GM12878 (cell line): Measurements from ENCODE around the gene MYO10. TPM values are rescaled to one million over a fixed set of nuclear protein-coding genes. Genes with fewer than 3 reads are reported as not detected.

ENCODE experiments used
- ATAC-seq: fragments of 200-7000 bp; cut with Tn5 transposase; 3 replicates; pipeline ENCODE4 v1.9.1; 2020; ENCODE audit warnings: mild to moderate bottlenecking, moderate library complexity
- BruUV-seq: library from RNA; stranded (reverse); fragments of 400-500 nt; replicated peaks from 2 replicates; lab custom pipeline; 2021; lab: Mats Ljungman, UMichigan
- CTCF ChIA-PET: fragments of 300-600 bp; sonication (Branson Sonifier 250); formaldehyde crosslinking; extraction: SDS; loops from one replicate; lab custom pipeline; 2021; ENCODE audit warnings: inconsistent platforms; lab: Yijun Ruan, JAX
- POLR2A ChIA-PET: fragments of 350-600 bp; formaldehyde crosslinking; extraction: SDS; loops from one replicate; lab custom pipeline; 2021; ENCODE audit warnings: inconsistent platforms; lab: Charles Lee
- RAD21 ChIA-PET: fragments of 300-600 bp; sonication (Branson Sonifier 250); formaldehyde crosslinking; loops from one replicate; lab custom pipeline; 2023; ENCODE audit warnings: antibody characterized with exemption; ENCODE audit not compliant: unreplicated experiment; lab: Charles Lee
- SMC1A ChIA-PET: fragments of 300-600 bp; sonication (Branson Sonifier 250); formaldehyde crosslinking; loops from one replicate; lab custom pipeline; 2023; ENCODE audit not compliant: unreplicated experiment, uncharacterized antibody; lab: Charles Lee
- DNase-seq: peaks from one replicate; pipeline ENCODE4 v3.0.0-alpha.2; 2011; ENCODE audit warnings: low read depth, low spot score
- FAIRE-seq: peaks from 3 replicates; lab custom pipeline; 2011; peaks lifted over from hg19 to GRCh38; lab: Jason Lieb, UNC
- H2AFZ ChIP-seq: 2 replicates; pipeline ENCODE4 v1.6.0; 2011; ENCODE audit warnings: low read depth, low read length, control low read depth; ENCODE audit not compliant: control insufficient read depth
- H3K27ac ChIP-seq: 2 replicates; pipeline ENCODE4 v1.5.1; 2011; ENCODE audit warnings: control low read depth; ENCODE audit not compliant: control insufficient read depth, insufficient read depth
- H3K27me3 ChIP-seq, 2 experiments: replicated peaks in 1 of 2; 2 replicates each; pipeline versions ENCODE4 v1.6.0 to v1.6.1; 2011; ENCODE audit warnings: low read length in 1 of 2; ENCODE audit not compliant: control insufficient read depth in 2 of 2, insufficient read depth in 2 of 2
- H3K36me3 ChIP-seq, 2 experiments: 2 replicates each; pipeline ENCODE4 v1.5.1; 2011; ENCODE audit warnings: low read length in 1 of 2; ENCODE audit not compliant: control insufficient read depth in 2 of 2, insufficient read depth in 2 of 2
- H3K4me1 ChIP-seq: 2 replicates; pipeline ENCODE4 v1.6.1; 2011; ENCODE audit warnings: mild to moderate bottlenecking, low read length, moderate library complexity, mixed read lengths; ENCODE audit not compliant: control insufficient read depth, insufficient read depth
- H3K4me2 ChIP-seq: 2 replicates; pipeline ENCODE4 v1.6.0; 2011; ENCODE audit warnings: control low read depth; ENCODE audit not compliant: control insufficient read depth, insufficient read depth
- H3K4me3 ChIP-seq: fragments of 200-600 bp; sonication (generic); 2 replicates; pipeline ENCODE4 v1.5.1; 2016
- H3K79me2 ChIP-seq: 2 replicates; pipeline ENCODE4 v1.6.0; 2011; ENCODE audit warnings: low read length; ENCODE audit not compliant: control insufficient read depth, insufficient read depth
- H3K9ac ChIP-seq: 2 replicates; pipeline ENCODE4 v1.8.0; 2011; ENCODE audit warnings: low read length, control low read depth, mixed read lengths; ENCODE audit not compliant: control insufficient read depth, insufficient read depth
- H3K9me3 ChIP-seq: replicated peaks from 3 replicates; pipeline ENCODE4 v1.5.1; 2011; ENCODE audit warnings: mild to moderate bottlenecking, low read length; ENCODE audit not compliant: control insufficient read depth, insufficient read depth
- H4K20me1 ChIP-seq: 2 replicates; pipeline ENCODE4 v1.6.0; 2011; ENCODE audit not compliant: control insufficient read depth, insufficient read depth
- ATF3 ChIP-seq: IDR thresholded peaks from 2 replicates; pipeline ENCODE4 v1.6.1; 2011; ENCODE audit warnings: low read depth, mild to moderate bottlenecking, low read length, moderate library complexity, borderline replicate concordance; ENCODE audit errors: extremely low read depth
- BACH1 ChIP-seq: fragments of 450-650 bp; IDR thresholded peaks from 2 replicates; pipeline ENCODE4 v1.6.1; 2017; ENCODE audit warnings: mild to moderate bottlenecking, borderline replicate concordance
- BRCA1 ChIP-seq: IDR thresholded peaks from 2 replicates; pipeline ENCODE4 v1.6.1; 2011; ENCODE audit warnings: low read depth, low read length, improper control_type of control experiment
- CHD4 ChIP-seq: fragments of 200-600 bp; sonication (generic); IDR thresholded peaks from 2 replicates; pipeline ENCODE4 v1.6.1; 2016; ENCODE audit warnings: mild to moderate bottlenecking
- HDGF ChIP-seq: fragments of 450-650 bp; IDR thresholded peaks from 2 replicates; pipeline ENCODE4 v1.6.1; 2016; ENCODE audit warnings: antibody characterized with exemption
- MEF2B ChIP-seq: fragments of 450-650 bp; IDR thresholded peaks from 2 replicates; pipeline ENCODE4 v1.6.1; 2018; ENCODE audit warnings: mild to moderate bottlenecking, moderate library complexity; ENCODE audit not compliant: partially characterized antibody, poor library complexity, severe bottlenecking
- NBN ChIP-seq: fragments of 450-650 bp; IDR thresholded peaks from 2 replicates; pipeline ENCODE4 v1.6.1; 2016
- SMARCA5 ChIP-seq: fragments of 450-650 bp; IDR thresholded peaks from 2 replicates; pipeline ENCODE4 v1.6.1; 2017; ENCODE audit warnings: mild to moderate bottlenecking
- TCF3 ChIP-seq: IDR thresholded peaks from 2 replicates; pipeline ENCODE4 v1.6.1; 2012; ENCODE audit warnings: low read depth, mild to moderate bottlenecking, low read length, borderline replicate concordance; ENCODE audit not compliant: insufficient read depth
- YY1 ChIP-seq: IDR thresholded peaks from 2 replicates; pipeline ENCODE4 v1.6.1; 2011; ENCODE audit warnings: low read depth, mild to moderate bottlenecking, low read length
- ZBTB40 ChIP-seq: fragments of 450-650 bp; IDR thresholded peaks from 2 replicates; pipeline ENCODE4 v1.6.1; 2016; ENCODE audit warnings: mild to moderate bottlenecking, moderate library complexity, borderline replicate concordance
- WGBS: methylation state at CpG from one replicate; pipeline ENCODE4 v1.1.6; 2016; ENCODE audit warnings: low lambda C conversion rate; ENCODE audit not compliant: insufficient replicate concordance, insufficient coverage; ENCODE audit errors: missing lambda C conversion rate; 5-methylcytosine and 5-hydroxymethylcytosine counted together
- in situ Hi-C: fragments of 300-500 bp; cut with MboI; formaldehyde crosslinking; loops from 9 replicates; pipeline ENCODE4 v1.14.3; 2018; ENCODE audit warnings: mixed read lengths
- intact Hi-C: fragments of 100-400 bp; cut with micrococcal nuclease; formaldehyde crosslinking; loops from one replicate; pipeline ENCODE4 v1.14.2; 2022; ENCODE audit not compliant: unreplicated experiment
- polyA plus RNA-seq, 11 experiments: library from polyadenylated mRNA; depleted of rRNA in 4 of 11; unstranded in 6 of 11; stranded (reverse) in 5 of 11; fragments of >200 nt; fragmentation: Nextera tagmentation in 4 of 11; fragmentation: Illumina TruSeq in 1 of 11; extraction: Ambion mirVana in 4 of 11; extraction: Trizol in 1 of 11; gene quantifications; 1 replicate in 1 of 11; 2 replicates in 10 of 11; pipeline versions ENCODE4 v1.2.1 to v1.2.3, GENCODE V29; 2011 to 2016; ENCODE audit warnings: inconsistent platforms in 2 of 11, missing spikeins in 2 of 11, low read depth in 1 of 11
- total RNA-seq, 4 experiments: library from RNA; depleted of rRNA in 3 of 4; stranded (reverse); fragments of >200 nt in 3 of 4; fragmentation: Illumina TruSeq in 1 of 4; extraction: Trizol in 1 of 4; gene quantifications; 2 replicates each; pipeline versions ENCODE4 v1.2.1 to v1.2.3, GENCODE V29; 2013 to 2021
- TF ChIP-seq, protein P1 (sequence below): fragments of 450-650 bp; formaldehyde crosslinking; IDR thresholded peaks from 2 replicates; pipeline ENCODE4 v1.4.0; 2022; ENCODE audit warnings: mild to moderate bottlenecking, moderate library complexity

MYO10 gene
- total and polyA plus RNA-seq, 10 of the 15 experiments (the other 5 are each of a cell fraction or from before 2014, with no cell fraction given), result 0.02 to 0.77 (median 0.17) TPM

- TF ChIP-seq ZBTB40 (no peak), CHD4 (no peak), SMARCA5 (no peak)
- TF ChIP-seq, all 136 proteins: peak for 0
These were observed 39.3 kb downstream of the MYO10 start (continued) for GRCh38 chr5:16896767-16897166.

DNA sequence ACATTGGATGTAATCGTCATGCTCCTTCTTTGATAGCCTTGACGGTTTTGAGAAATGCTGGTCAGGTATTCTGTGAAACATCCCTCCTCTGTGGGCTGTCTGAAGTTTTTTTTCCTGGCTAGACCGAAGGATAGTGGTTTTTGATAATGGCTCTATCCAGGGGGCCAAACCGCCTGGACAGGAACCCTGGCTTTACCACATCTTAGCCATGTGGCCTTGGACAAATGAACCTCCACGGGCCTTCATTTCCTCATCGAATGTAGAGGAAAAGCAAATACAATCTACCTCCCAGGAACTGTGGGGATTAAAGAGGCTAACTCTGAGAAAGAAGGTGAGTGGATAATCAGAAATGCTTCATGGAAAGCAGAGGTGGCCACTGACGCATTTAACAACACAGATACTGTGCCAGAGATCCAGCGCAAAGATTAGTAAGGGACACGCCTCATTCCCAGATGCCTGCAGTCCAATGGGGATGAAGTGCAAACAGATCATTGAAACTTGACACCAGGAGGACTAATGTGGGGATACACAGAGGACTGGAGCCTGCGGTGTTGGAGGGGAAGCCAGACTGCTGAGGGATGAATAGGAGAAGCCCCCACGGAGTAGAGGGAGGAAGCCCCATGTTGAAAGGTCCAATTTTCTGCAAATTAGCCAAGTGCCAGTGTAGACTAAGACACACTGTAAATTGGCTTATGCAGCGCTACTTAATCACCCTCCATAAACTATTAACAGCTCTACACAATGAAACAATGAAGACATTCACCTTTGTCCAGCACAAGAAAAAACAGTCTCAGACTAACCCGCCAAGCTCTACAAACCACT lies 41.6 kb downstream of the MYO10 start:
- Histone ChIP-seq H3K36me3 (no peaks in the 10 kb centered on the region), H3K4me2 (no peak overlapping the region), H2AFZ (no peak overlapping the region), H3K9me3 (no peaks in the 10 kb centered on the region), H3K27me3 (no peaks in the 10 kb centered on the region), H3K4me3 (no peak overlapping the region), H3K79me2 (no peaks in the 10 kb centered on the region), H4K20me1 (no peaks in the 10 kb centered on the region), H3K9ac (no peak overlapping the region), H3K4me1 (no peaks in the 10 kb centered on the region), H3K27ac (no peak overlapping the region)
- intact Hi-C loops (no loop called here), in situ Hi-C loops (no loop called here)
- 51% methylated on average over 13 of the region's 13 CpGs for WGBS
- ChIA-PET SMC1A (no interaction called here), POLR2A (no interaction called here), CTCF (no interaction called here), RAD21 (no interaction called here)
- no TSS peak for BruUV-seq
- no peak for DNase-seq
- no peak for FAIRE-seq
- no peak for ATAC-seq
- TF ChIP-seq NBN, result no peak
- TF ChIP-seq TCF3, result no peak
- no peak for TF ChIP-seq MEF2B
- TF ChIP-seq YY1, result no peak
- TF ChIP-seq HDGF, result no peak
- no peak for TF ChIP-seq ATF3
- TF ChIP-seq, protein P1, sequence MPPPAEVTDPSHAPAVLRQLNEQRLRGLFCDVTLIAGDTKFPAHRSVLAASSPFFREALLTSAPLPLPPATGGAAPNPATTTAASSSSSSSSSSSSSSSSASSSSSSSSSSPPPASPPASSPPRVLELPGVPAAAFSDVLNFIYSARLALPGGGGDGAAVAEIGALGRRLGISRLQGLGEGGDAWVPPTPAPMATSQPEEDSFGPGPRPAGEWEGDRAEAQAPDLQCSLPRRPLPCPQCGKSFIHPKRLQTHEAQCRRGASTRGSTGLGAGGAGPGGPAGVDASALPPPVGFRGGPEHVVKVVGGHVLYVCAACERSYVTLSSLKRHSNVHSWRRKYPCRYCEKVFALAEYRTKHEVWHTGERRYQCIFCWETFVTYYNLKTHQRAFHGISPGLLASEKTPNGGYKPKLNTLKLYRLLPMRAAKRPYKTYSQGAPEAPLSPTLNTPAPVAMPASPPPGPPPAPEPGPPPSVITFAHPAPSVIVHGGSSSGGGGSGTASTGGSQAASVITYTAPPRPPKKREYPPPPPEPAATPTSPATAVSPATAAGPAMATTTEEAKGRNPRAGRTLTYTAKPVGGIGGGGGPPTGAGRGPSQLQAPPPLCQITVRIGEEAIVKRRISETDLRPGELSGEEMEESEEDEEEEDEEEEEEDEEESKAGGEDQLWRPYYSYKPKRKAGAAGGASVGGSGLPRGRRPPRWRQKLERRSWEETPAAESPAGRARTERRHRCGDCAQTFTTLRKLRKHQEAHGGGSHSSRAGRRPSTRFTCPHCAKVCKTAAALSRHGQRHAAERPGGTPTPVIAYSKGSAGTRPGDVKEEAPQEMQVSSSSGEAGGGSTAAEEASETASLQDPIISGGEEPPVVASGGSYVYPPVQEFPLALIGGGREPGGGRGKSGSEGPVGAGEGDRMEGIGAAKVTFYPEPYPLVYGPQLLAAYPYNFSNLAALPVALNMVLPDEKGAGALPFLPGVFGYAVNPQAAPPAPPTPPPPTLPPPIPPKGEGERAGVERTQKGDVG (CRISPR knock-in tag), result no peak
- TF ChIP-seq BRCA1, result no peak
- no peak for TF ChIP-seq BACH1
